B cell (primary cell): ENCODE data around the gene COL4A6. TPM values are rescaled to one million over a fixed set of nuclear protein-coding genes. Genes with fewer than 3 reads are reported as not detected.

Experiments
- ATAC-seq: fragments of 200-7000 bp; cut with Tn5 transposase; one replicate; pipeline ENCODE4 v1.10.0; 2021; ENCODE audit warnings: low read depth, mild to moderate bottlenecking, moderate number of reproducible peaks, moderate library complexity
- CTCF ChIA-PET: fragments of 350-600 bp; sonication (Branson Sonifier 250); formaldehyde crosslinking; loops from one replicate; lab custom pipeline; 2021; ENCODE audit warnings: antibody characterized with exemption, inconsistent platforms; lab: Charles Lee
- POLR2A ChIA-PET: fragments of 350-600 bp; sonication (Branson Sonifier 250); formaldehyde crosslinking; loops from one replicate; lab custom pipeline; 2021; ENCODE audit warnings: antibody characterized with exemption; lab: Charles Lee
- DNase-seq: peaks from one replicate; pipeline ENCODE4 v3.0.0; 2013
- H2AFZ ChIP-seq: 2 replicates; pipeline ENCODE4 v1.6.1; 2012; ENCODE audit warnings: mild to moderate bottlenecking, low read depth, low read length; ENCODE audit not compliant: insufficient read depth, poor library complexity, severe bottlenecking
- H3K27ac ChIP-seq, 2 donors: 1 replicate in 1 of 2; 2 replicates in 1 of 2; pipeline ENCODE4 v1.5.1; 2012 to 2013; ENCODE audit warnings: low read length in 2 of 2, mild to moderate bottlenecking in 2 of 2, moderate library complexity in 1 of 2
- H3K27me3 ChIP-seq, 4 experiments: fragments of 200-600 bp in 1 of 4; sonication (generic) in 1 of 4; replicated peaks in 1 of 4; 1 replicate in 2 of 4; 2 replicates in 2 of 4; pipeline versions ENCODE4 v1.6.1 to v1.7.0; 2013 to 2016; ENCODE audit warnings: low read length in 3 of 4, mild to moderate bottlenecking in 2 of 4, mixed read lengths in 1 of 4, moderate library complexity in 1 of 4; ENCODE audit not compliant: insufficient read depth in 4 of 4, control insufficient read depth in 3 of 4; ENCODE audit errors: control extremely low read depth in 1 of 4
- H3K36me3 ChIP-seq, 2 experiments: replicated peaks in 1 of 2; 1 replicate in 1 of 2; 2 replicates in 1 of 2; pipeline versions ENCODE4 v1.6.1 to v1.7.1; 2013; ENCODE audit warnings: low read length in 1 of 2; ENCODE audit not compliant: insufficient read depth in 2 of 2, control insufficient read depth in 1 of 2; ENCODE audit errors: control extremely low read depth in 1 of 2, extremely low read depth in 1 of 2
- H3K4me1 ChIP-seq, 2 donors: fragments of 200-600 bp in 1 of 2; sonication (generic) in 1 of 2; 1 replicate in 1 of 2; 2 replicates in 1 of 2; pipeline versions ENCODE4 v1.5.1 to v1.6.1; 2013 to 2017; ENCODE audit warnings: low read length in 2 of 2; ENCODE audit not compliant: control insufficient read depth in 2 of 2, insufficient read depth in 2 of 2
- H3K4me2 ChIP-seq: replicated peaks from 2 replicates; pipeline ENCODE3; 2012; ENCODE audit warnings: mild to moderate bottlenecking, low read depth, low read length; ENCODE audit not compliant: poor library complexity, severe bottlenecking
- H3K4me3 ChIP-seq, 5 experiments: fragments of 200-600 bp in 1 of 5; sonication (generic) in 1 of 5; 1 replicate in 3 of 5; 2 replicates in 2 of 5; pipeline versions ENCODE4 v1.5.1 to v1.7.0; 2011 to 2016; ENCODE audit warnings: low read length in 4 of 5, mild to moderate bottlenecking in 4 of 5, low read depth in 2 of 5, control low read depth in 1 of 5, moderate library complexity in 1 of 5; ENCODE audit not compliant: insufficient read depth in 1 of 5; ENCODE audit errors: control extremely low read depth in 1 of 5, extremely low read depth in 1 of 5
- H3K79me2 ChIP-seq: fragments of 200-600 bp; sonication (generic); one replicate; pipeline ENCODE4 v1.6.0; 2016; ENCODE audit warnings: low read length; ENCODE audit not compliant: control insufficient read depth, insufficient read depth
- H3K9ac ChIP-seq: fragments of 200-600 bp; sonication (generic); 2 replicates; pipeline ENCODE4 v1.6.1; 2017; ENCODE audit warnings: mild to moderate bottlenecking, low read length, moderate library complexity
- H3K9me3 ChIP-seq, 3 donors: one replicate each; pipeline versions ENCODE4 v1.6.1 to v1.7.1; 2013; ENCODE audit warnings: low read length in 2 of 3; ENCODE audit not compliant: control insufficient read depth in 2 of 3, insufficient read depth in 1 of 3; ENCODE audit errors: control extremely low read depth in 1 of 3
- H4K20me1 ChIP-seq: 2 replicates; pipeline ENCODE4 v1.6.0; 2012; ENCODE audit warnings: mild to moderate bottlenecking, low read length; ENCODE audit not compliant: insufficient read depth, control insufficient read depth, poor library complexity, severe bottlenecking
- H3K27ac Mint-ChIP-seq: one replicate; pipeline ENCODE4 v1.8.0; 2021; ENCODE audit warnings: mixed read lengths
- H3K27me3 Mint-ChIP-seq: one replicate; pipeline ENCODE4 v1.8.0; 2021; ENCODE audit warnings: mixed read lengths
- H3K4me1 Mint-ChIP-seq: one replicate; pipeline ENCODE4 v1.8.0; 2021; ENCODE audit warnings: mixed read lengths
- H3K4me3 Mint-ChIP-seq: one replicate; pipeline ENCODE4 v1.8.0; 2021; ENCODE audit warnings: mixed read lengths
- H3K9me3 Mint-ChIP-seq: one replicate; pipeline ENCODE4 v1.8.0; 2022; ENCODE audit warnings: mixed read lengths; ENCODE audit not compliant: insufficient read depth
- CTCF ChIP-seq: fragments of 200-600 bp; IDR thresholded peaks from one replicate; pipeline ENCODE4 v1.8.0; 2022; ENCODE audit warnings: antibody characterized with exemption, mild to moderate bottlenecking
- EZH2 ChIP-seq: IDR thresholded peaks from 2 replicates; pipeline ENCODE4 v1.6.1; 2012; ENCODE audit warnings: borderline replicate concordance, low read depth, mild to moderate bottlenecking, moderate library complexity, low read length; ENCODE audit not compliant: insufficient read depth, poor library complexity, severe bottlenecking
- WGBS: methylation state at CpG from one replicate; pipeline ENCODE4 v1.1.5; 2013; ENCODE audit warnings: missing lambda C conversion rate; ENCODE audit not compliant: insufficient coverage; 5-methylcytosine and 5-hydroxymethylcytosine counted together
- intact Hi-C: fragments of 100-400 bp; cut with micrococcal nuclease; formaldehyde crosslinking; loops from one replicate; pipeline ENCODE4 v1.10.0; 2022
- polyA plus RNA-seq: library from polyadenylated mRNA; depleted of rRNA; stranded (reverse); fragments of >200 nt; gene quantifications from 2 replicates; pipeline ENCODE4 v1.2.3, GENCODE V29; 2012
- total RNA-seq, 2 donors: library from RNA; stranded (reverse); fragments of 120-200 nt in 1 of 2; gene quantifications; 1 replicate in 1 of 2; 2 replicates in 1 of 2; pipeline versions ENCODE4 v1.2.3 to v1.2.4, GENCODE V29; 2013 to 2022

The COL4A6 gene
- total and polyA plus RNA-seq, 2 donors (not counting 1 experiment from before 2014, with no cell fraction given) = not detected

- Histone ChIP-seq H4K20me1 (no peaks in the 10 kb centered on the region), H3K36me3 (no peaks in the 10 kb centered on the region), H3K27me3 (no peaks in the 10 kb centered on the region), H3K79me2 (no peaks in the 10 kb centered on the region), H3K9ac (no peak overlapping the region), H3K4me1 (no peaks in the 10 kb centered on the region), H3K4me2 (no peak overlapping the region), H3K4me3 (no peak overlapping the region), H3K27ac (no peak overlapping the region), H3K9me3 (no peaks in the 10 kb centered on the region), H2AFZ (no peak overlapping the region)
- no peak overlapping the region for H3K4me3 Mint-ChIP-seq
- WGBS = no CpG with 5 or more reads among the region's 1 CpG
- ATAC-seq (no peak), DNase-seq (no peak)
- intact Hi-C loops = no loop called here
- no peak overlapping the region for H3K27ac Mint-ChIP-seq
- CTCF ChIA-PET = no interaction called here
- no peaks in the 10 kb centered on the region for H3K9me3 Mint-ChIP-seq
- TF ChIP-seq CTCF (no peak), EZH2 (no peak)
- no peaks in the 10 kb centered on the region for H3K4me1 Mint-ChIP-seq
- POLR2A ChIA-PET = no interaction called here
- no peaks in the 10 kb centered on the region for H3K27me3 Mint-ChIP-seq
These were observed 124.6 kb downstream of the COL4A6 start for GRCh38 chrX:108313669-108314068.

GRCh38 chrX:108312957-108313356 is 125.3 kb downstream of the COL4A6 start:
- H3K9ac ChIP-seq = no peak overlapping the region
- DNase-seq (no peak), ATAC-seq (no peak)
- TF ChIP-seq EZH2 (no peak), CTCF (no peak)
- H3K79me2 ChIP-seq = no peaks in the 10 kb centered on the region
- no peaks in the 10 kb centered on the region for H3K4me1 ChIP-seq
- H3K27me3 Mint-ChIP-seq = no peaks in the 10 kb centered on the region
- intact Hi-C loops = no loop called here
- H3K36me3 ChIP-seq = no peaks in the 10 kb centered on the region
- H2AFZ ChIP-seq = no peak overlapping the region
- no peak overlapping the region for H3K27ac Mint-ChIP-seq
- ChIA-PET CTCF (no interaction called here), POLR2A (no interaction called here)
- H4K20me1 ChIP-seq = no peaks in the 10 kb centered on the region
- no peak overlapping the region for H3K4me3 Mint-ChIP-seq
- no peaks in the 10 kb centered on the region for H3K9me3 ChIP-seq
- WGBS = 71% methylated on average over 1 of the region's 1 CpG
- H3K27ac ChIP-seq = no peak overlapping the region
- H3K27me3 ChIP-seq = no peaks in the 10 kb centered on the region
- no peaks in the 10 kb centered on the region for H3K9me3 Mint-ChIP-seq
- H3K4me3 ChIP-seq = no peak overlapping the region
- no peaks in the 10 kb centered on the region for H3K4me1 Mint-ChIP-seq
- H3K4me2 ChIP-seq = no peak overlapping the region
